PC-9 (cell line): Measurements from ENCODE around the gene MYO1E. TPM values are rescaled to one million over a fixed set of nuclear protein-coding genes. Genes with fewer than 3 reads are reported as not detected.

ENCODE experiments used
- BruUV-seq: library from RNA; stranded (reverse); fragments of 400-500 nt; replicated peaks from 2 replicates; lab custom pipeline; 2021; lab: Mats Ljungman, UMichigan
- CTCF ChIA-PET: fragments of 300-600 bp; sonication (Branson Sonifier 250); formaldehyde crosslinking; loops from one replicate; lab custom pipeline; 2022; ENCODE audit warnings: antibody characterized with exemption; lab: Charles Lee
- POLR2A ChIA-PET: fragments of 300-600 bp; sonication (Branson Sonifier 250); formaldehyde crosslinking; loops from one replicate; lab custom pipeline; 2022; ENCODE audit warnings: antibody characterized with exemption; ENCODE audit not compliant: unreplicated experiment; lab: Charles Lee
- DNase-seq, 2 experiments: peaks; one replicate each; pipeline versions ENCODE4 v3.0.0 to v3.0.0-alpha.2; 2015 to 2022; ENCODE audit warnings: mixed read lengths in 1 of 2
- H2AFZ ChIP-seq: fragments of 200-600 bp; sonication (generic); 2 replicates; pipeline ENCODE4 v1.8.1; 2017; ENCODE audit warnings: antibody characterized with exemption
- H3F3A ChIP-seq: fragments of 200-600 bp; sonication (generic); 2 replicates; pipeline ENCODE4 v1.8.1; 2017; ENCODE audit warnings: antibody characterized with exemption, mild to moderate bottlenecking, low read depth; ENCODE audit not compliant: insufficient read depth
- H3K27ac ChIP-seq: fragments of 200-600 bp; sonication (generic); 2 replicates; pipeline ENCODE4 v1.6.1; 2016; ENCODE audit warnings: mixed run types
- H3K27me3 ChIP-seq: fragments of 200-600 bp; sonication (generic); 2 replicates; pipeline ENCODE4 v1.6.1; 2016; ENCODE audit warnings: low read depth, mixed run types; ENCODE audit not compliant: insufficient read depth
- H3K36me3 ChIP-seq: fragments of 200-600 bp; sonication (generic); 2 replicates; pipeline ENCODE4 v1.6.1; 2016; ENCODE audit warnings: low read depth, mixed run types
- H3K4me1 ChIP-seq: fragments of 200-600 bp; sonication (generic); replicated peaks from 2 replicates; pipeline ENCODE4 v1.6.1; 2016; ENCODE audit warnings: mixed run types; ENCODE audit not compliant: insufficient read depth
- H3K4me2 ChIP-seq: fragments of 200-600 bp; sonication (generic); 2 replicates; pipeline ENCODE4 v1.6.1; 2017; ENCODE audit warnings: mixed run types
- H3K4me3 ChIP-seq: fragments of 200-600 bp; sonication (generic); 2 replicates; pipeline ENCODE4 v1.6.1; 2016; ENCODE audit warnings: mixed run types
- H3K79me2 ChIP-seq: fragments of 200-600 bp; sonication (generic); 2 replicates; pipeline ENCODE4 v1.6.1; 2017; ENCODE audit warnings: low read depth, mixed run types
- H3K9me2 ChIP-seq: fragments of 200-600 bp; sonication (generic); 2 replicates; pipeline ENCODE4 v1.8.1; 2017; ENCODE audit warnings: mild to moderate bottlenecking; ENCODE audit not compliant: insufficient read depth
- H3K9me3 ChIP-seq: fragments of 200-600 bp; sonication (generic); 2 replicates; pipeline ENCODE4 v1.8.1; 2016; ENCODE audit warnings: low read depth; ENCODE audit not compliant: insufficient read depth
- H4K20me1 ChIP-seq: fragments of 200-600 bp; sonication (generic); 2 replicates; pipeline ENCODE4 v1.8.1; 2017; ENCODE audit not compliant: insufficient read depth
- EZH2 ChIP-seq: fragments of 200-600 bp; sonication (generic); IDR thresholded peaks from 2 replicates; pipeline ENCODE4 v1.8.0; 2017; ENCODE audit warnings: antibody characterized with exemption, low read depth
- intact Hi-C: fragments of 100-400 bp; cut with micrococcal nuclease; formaldehyde crosslinking; loops from one replicate; pipeline ENCODE4 v1.10.0; 2022; ENCODE audit not compliant: unreplicated experiment
- total RNA-seq: library from RNA; stranded (reverse); gene quantifications from 2 replicates; pipeline ENCODE4 v1.2.3, GENCODE V29; 2021
- TF ChIP-seq, protein P1 (sequence below): fragments of 200-600 bp; sonication (generic); conservative IDR thresholded peaks from 2 replicates; pipeline ENCODE4 v1.6.1; 2017; ENCODE audit warnings: mixed run types, antibody characterized with exemption, mild to moderate bottlenecking, moderate library complexity

The MYO1E gene
- total RNA-seq, 1 experiment from 2014 or later = 156 TPM

DNA sequence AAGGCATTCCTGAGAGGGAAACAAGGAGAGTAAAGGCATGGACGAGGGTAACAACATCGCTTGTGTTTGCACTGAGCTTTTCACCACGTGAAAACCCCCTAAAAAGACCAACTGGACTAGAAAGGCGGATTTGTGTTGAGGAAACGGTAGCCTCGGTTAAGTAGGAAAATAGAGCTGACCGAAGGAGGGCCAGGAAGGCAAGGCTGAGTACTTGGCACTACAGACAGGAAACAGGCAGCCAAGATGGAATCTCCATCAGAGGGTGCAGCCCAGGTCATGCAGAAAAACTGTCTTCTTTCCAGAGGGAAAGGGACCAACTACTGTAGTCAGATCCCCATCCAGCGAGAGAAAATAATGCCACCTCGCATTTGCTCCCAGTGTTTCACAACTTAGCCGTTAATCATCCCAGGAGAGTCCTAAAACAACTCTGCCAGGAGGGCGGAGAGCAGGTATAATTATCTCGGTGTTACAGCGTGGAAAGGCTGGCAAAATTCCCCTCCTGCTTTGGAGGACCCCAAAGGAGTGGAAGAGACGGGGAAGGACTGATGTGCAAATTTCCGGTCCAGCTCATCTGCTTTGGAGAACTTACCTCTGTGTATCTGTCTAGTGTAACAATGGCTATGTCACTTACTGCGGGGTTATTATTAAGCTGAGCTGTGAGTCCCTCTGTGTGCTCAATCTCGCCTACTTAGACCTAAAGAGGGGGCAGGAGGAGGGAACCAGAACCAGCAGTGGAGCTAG, 77.2 kb downstream of the MYO1E start:
- intact Hi-C loops = loop anchor here (1.0 to 5.0 kb wide), 3 partner anchors 11 to 363 kb away; partner anchors contain the start of genes MYO1E and SLTM
- TSS peak; percentile 59 for BruUV-seq
- Histone ChIP-seq H3K4me2 (peak overlapping the region; percentile 76), H3F3A (peaks cover 71% of the 10 kb centered on the region), H3K36me3 (0 out of 2 replicates have a peak, but pooled peaks cover 5% of the 10 kb centered on the region), H3K27me3 (no peaks in the 10 kb centered on the region), H3K9me2 (no peaks in the 10 kb centered on the region), H3K27ac (peak overlapping the region; percentile 97), H4K20me1 (no peaks in the 10 kb centered on the region), H3K9me3 (no peaks in the 10 kb centered on the region), H3K4me3 (peak overlapping the region; percentile 25; the same call in 1 of the 2 replicates), H3K4me1 (peaks cover 98% of the 10 kb centered on the region), H2AFZ (no peak overlapping the region), H3K79me2 (peaks cover 88% of the 10 kb centered on the region)
- DNase-seq = peak; percentile 49 to 71
- POLR2A ChIA-PET = interaction anchor here (0.5 to 1.2 kb wide), 11 partner anchors 9 to 198 kb away, joined by 3 to 9 read pairs (median 3); partner anchors contain the start of gene MYO1E
- CTCF ChIA-PET = interaction anchor here (0.6 kb wide), 2 partner anchors 16 to 125 kb away, joined by 3 to 4 read pairs; no protein-coding TSS in a partner anchor
- TF ChIP-seq EZH2 = no peak
- TF ChIP-seq, protein P1, sequence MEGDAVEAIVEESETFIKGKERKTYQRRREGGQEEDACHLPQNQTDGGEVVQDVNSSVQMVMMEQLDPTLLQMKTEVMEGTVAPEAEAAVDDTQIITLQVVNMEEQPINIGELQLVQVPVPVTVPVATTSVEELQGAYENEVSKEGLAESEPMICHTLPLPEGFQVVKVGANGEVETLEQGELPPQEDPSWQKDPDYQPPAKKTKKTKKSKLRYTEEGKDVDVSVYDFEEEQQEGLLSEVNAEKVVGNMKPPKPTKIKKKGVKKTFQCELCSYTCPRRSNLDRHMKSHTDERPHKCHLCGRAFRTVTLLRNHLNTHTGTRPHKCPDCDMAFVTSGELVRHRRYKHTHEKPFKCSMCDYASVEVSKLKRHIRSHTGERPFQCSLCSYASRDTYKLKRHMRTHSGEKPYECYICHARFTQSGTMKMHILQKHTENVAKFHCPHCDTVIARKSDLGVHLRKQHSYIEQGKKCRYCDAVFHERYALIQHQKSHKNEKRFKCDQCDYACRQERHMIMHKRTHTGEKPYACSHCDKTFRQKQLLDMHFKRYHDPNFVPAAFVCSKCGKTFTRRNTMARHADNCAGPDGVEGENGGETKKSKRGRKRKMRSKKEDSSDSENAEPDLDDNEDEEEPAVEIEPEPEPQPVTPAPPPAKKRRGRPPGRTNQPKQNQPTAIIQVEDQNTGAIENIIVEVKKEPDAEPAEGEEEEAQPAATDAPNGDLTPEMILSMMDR = no peak

DNA sequence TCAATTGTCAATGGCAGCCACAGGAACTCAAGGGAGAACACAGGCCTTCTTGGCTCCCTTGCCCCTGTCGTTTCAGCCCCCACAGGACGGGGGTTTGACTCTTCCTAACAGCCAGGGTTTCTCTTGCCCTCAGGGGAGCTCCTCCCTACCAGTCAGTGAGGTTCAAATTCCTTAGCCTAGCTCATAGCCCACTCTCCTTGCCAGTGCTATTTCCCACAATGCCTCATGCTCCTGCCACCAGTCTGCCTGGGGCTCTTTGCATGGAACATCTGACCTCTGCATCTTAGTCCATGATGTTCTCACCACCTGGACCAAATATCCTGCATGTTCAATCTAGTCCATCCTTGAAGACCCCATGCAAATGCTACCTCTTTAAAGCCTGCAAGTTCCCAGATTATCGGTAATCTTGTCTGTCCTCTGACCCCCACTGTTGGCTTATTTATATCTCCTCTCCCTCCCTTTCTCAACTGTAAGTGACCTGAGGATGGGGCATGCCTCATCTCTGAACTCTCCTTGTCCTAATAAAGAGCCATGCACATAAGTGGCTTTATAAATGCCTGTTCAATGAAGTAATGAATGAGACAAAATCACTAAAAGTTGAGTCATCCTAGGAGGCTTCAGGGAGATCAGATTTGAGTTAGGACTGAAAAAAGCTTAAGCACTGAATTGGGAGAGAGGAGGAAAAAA, 78.0 kb downstream of the MYO1E start:
- Histone ChIP-seq H3K27me3 (no peaks in the 10 kb centered on the region), H4K20me1 (no peaks in the 10 kb centered on the region), H3K36me3 (0 out of 2 replicates have a peak, but pooled peaks cover 4% of the 10 kb centered on the region), H3K4me3 (peak overlapping the region; percentile 25; the same call in 1 of the 2 replicates), H3K4me1 (peaks cover 98% of the 10 kb centered on the region), H2AFZ (no peak overlapping the region), H3K79me2 (peaks cover 88% of the 10 kb centered on the region), H3F3A (peaks cover 70% of the 10 kb centered on the region), H3K9me2 (no peaks in the 10 kb centered on the region), H3K9me3 (no peaks in the 10 kb centered on the region), H3K4me2 (peak overlapping the region; percentile 76), H3K27ac (peak overlapping the region; percentile 97)
- TF ChIP-seq, protein P1 = no peak
- TF ChIP-seq EZH2 = no peak
- BruUV-seq = TSS peak; percentile 39
- POLR2A ChIA-PET = interaction anchor here (0.5 to 1.2 kb wide), 8 partner anchors 9 to 1099 kb away, joined by 3 to 16 read pairs (median 3); partner anchors contain the start of gene MYO1E
- intact Hi-C loops = loop anchor here (1.0 to 5.0 kb wide), 3 partner anchors 10 to 362 kb away; partner anchors contain the start of genes MYO1E and SLTM
- CTCF ChIA-PET = interaction anchor here (0.6 kb wide), 1 partner anchor 125 kb away, joined by 4 read pairs; no protein-coding TSS in a partner anchor
- DNase-seq = peak; percentile 49 to 93
